Right ventricle myocardium inferior (tissue), 1 donor: ENCODE data around the gene DOCK11. TPM values are rescaled to one million over a fixed set of nuclear protein-coding genes. Genes with fewer than 3 reads are reported as not detected.

Experiments used
- ATAC-seq: fragments of 200-7000 bp; cut with Tn5 transposase; one replicate; pipeline ENCODE4 v1.9.1; 2020; ENCODE audit warnings: mild to moderate bottlenecking, moderate library complexity
- DNase-seq: peaks from one replicate; pipeline ENCODE4 v3.0.0; 2021; ENCODE audit errors: missing footprints
- intact Hi-C: fragments of 100-400 bp; cut with DNase I; formaldehyde crosslinking; loops from one replicate; pipeline ENCODE4 v1.11.0; 2022
- total RNA-seq: library from RNA; stranded (reverse); fragmentation: NEBNext Ultra II Directional; extraction: Animal tissue kit (Norgen Biotek cat#: 25700); gene quantifications from one replicate; pipeline ENCODE4 v1.2.1, GENCODE V29; 2021
- donor health status: DM: no; HTN: yes; CAD: no; lungs with severe emphysema.

DOCK11 gene
- total RNA-seq, 1 donor from 2014 or later: 6.9 TPM

- ATAC-seq: no peak
- no peak for DNase-seq
- intact Hi-C loops: no loop called here
Measured at GRCh38 chrX:118498351-118498750, 2.7 kb downstream of the DOCK11 start.

GRCh38 chrX:118498755-118499154, 3.1 kb downstream of the DOCK11 start:
- ATAC-seq (no peak), DNase-seq (no peak)
- intact Hi-C loops: no loop called here

DNA sequence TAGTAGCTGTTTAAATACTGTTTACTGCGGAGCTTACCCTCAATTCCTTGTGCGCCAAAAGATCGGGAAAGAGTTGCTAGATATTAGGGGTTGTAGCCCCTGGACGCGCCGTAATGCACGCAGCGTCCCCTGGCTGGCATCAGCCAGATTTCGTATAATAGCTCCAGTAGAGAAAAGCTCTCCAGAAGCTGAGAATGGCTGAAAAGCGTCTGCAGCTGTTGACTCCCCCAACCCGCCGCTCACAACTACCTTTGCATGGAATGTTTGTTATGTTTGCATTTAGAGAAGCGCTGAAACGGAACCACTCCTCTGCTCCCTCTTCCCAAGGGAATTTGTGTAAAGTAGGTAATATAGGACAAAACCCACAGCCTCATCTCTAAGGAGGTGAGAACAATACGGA, 3.7 kb downstream of the DOCK11 start:
- intact Hi-C loops: no loop called here
- no peak for ATAC-seq
- no peak for DNase-seq

GRCh38 chrX:118502161-118502789, 6.7 kb downstream of the DOCK11 start:
- ATAC-seq (no peak), DNase-seq (no peak)
- intact Hi-C loops: no loop called here

GRCh38 chrX:118503260-118504041, 7.8 kb downstream of the DOCK11 start:
- ATAC-seq (no peak), DNase-seq (peak; percentile 20)
- intact Hi-C loops: no loop called here

GRCh38 chrX:118504581-118504980, 9.0 kb downstream of the DOCK11 start:
- ATAC-seq: no peak
- intact Hi-C loops: no loop called here

DNA sequence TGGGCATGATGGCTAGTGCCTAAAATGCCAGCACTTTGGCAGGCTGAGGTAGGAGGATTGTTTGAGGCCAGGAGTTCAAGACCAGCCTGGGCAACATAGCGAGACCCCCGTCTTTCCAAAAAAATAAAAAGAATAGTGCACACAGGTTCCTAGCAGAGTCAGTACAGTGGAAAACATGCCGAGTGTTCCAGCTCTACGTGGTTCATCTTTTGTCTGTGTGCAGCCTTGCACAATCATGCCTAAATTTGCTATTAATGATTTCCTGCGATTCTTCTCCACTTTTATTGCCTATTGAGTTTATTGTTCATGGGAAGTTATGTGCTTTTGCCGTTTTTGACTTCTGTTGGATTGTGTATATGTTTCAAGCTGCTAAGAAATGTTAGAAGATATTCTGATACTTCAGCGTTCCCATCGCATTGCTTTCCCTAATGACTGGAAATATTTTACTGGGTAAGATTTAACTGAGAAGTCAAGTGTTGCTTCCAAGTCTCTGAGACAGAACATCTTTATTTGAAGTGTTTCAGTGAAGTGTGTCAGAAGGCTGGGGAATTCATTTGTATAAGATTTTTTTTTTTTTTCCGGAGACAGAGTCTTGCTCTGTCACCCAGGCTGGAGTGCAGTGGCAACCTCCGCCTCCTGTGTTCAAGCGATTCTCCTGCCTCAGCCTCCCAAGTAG, 11.3 kb downstream of the DOCK11 start:
- DNase-seq (no peak), ATAC-seq (no peak)
- intact Hi-C loops: no loop called here

More at GRCh38 chrX:118504581-118504980, 9.0 kb downstream of the DOCK11 start:
- DNase-seq: no peak

DNA sequence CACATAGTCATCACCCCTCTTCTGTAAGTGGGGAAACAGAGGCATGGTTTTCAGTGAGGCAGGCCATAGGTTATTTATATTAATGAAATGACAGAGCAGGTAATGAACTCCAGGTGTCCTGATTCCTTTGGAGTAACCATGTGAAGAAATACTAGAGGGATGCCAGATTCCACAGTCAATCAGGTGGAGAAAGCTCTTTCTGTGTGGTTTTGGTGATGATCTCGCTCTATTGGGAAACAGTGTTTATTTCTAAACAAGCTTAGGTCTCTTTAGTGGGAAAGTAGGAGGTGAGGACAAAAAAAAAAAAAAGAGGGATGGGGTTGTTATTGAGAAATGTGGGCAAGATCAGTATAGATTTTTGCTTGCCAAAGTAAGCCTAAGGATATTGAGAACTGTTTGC, 12.2 kb downstream of the DOCK11 start:
- ATAC-seq (no peak), DNase-seq (no peak)
- intact Hi-C loops: no loop called here

DNA sequence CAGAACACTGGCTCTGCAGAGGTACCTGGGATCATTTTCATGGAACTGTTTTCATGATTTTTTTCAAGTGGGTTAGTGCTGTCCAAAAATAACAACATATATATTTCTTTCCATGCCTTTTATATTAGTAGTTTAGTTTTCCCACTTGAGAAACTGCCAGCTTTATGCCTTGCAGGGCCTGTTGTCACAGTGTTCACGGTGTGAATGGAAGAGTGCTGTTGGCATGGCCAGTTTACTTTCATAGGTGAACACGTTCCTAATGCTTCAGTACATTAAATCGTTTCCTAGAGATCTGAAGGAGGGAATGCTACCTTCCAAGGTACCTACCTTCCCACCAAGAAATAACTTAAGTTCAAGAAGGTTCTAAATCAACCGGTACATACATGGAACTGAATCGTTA, 12.6 kb downstream of the DOCK11 start:
- intact Hi-C loops: no loop called here
- no peak for DNase-seq
- ATAC-seq: no peak

GRCh38 chrX:118508635-118509034, 13.0 kb downstream of the DOCK11 start:
- ATAC-seq: peak; percentile 52
- intact Hi-C loops: no loop called here
- no peak for DNase-seq

- DNase-seq (peak; percentile 63), ATAC-seq (no peak)
- intact Hi-C loops: no loop called here
Measured at GRCh38 chrX:118510111-118510510, 14.5 kb downstream of the DOCK11 start.

GRCh38 chrX:118513120-118513898, 17.7 kb downstream of the DOCK11 start:
- ATAC-seq (no peak), DNase-seq (no peak)
- intact Hi-C loops: no loop called here

DNA sequence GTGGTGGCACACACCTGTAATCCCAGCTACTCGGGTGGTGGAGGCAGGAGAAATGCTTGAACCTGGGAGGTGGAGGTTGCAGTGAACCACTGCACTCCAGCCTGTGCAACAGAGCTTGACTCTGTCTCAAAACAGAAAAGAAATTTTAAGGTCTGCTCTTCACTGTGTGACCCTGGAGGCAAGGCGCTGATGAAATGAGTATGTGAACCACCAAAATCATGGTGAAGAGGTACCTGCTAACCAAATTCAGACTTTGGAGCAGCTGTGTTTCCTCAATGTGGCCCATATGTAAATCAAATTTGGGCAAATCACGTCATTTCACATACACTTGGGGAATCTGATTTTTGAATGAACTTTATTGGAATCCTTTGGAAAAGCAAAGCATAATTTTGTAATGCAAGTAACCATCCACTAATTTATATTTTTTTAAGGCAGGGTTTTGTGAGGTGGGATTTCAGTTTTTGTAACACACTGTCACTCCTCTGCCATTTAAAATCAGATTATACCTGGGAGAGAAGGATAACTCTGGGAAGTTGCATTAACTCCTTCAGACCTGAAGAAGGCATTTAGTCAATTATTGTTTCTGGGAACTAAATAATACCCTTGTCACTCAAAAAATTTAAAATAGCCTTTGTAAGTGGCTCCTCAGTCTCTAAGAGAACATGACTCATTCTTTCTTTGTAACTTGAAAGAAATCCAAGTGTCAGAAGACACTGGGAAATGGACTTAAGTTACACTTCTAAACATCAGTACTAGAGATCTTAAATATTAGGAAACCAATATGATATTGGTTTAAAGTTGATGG, 24.0 kb downstream of the DOCK11 start:
- ATAC-seq (no peak), DNase-seq (no peak)
- intact Hi-C loops: no loop called here

DNA sequence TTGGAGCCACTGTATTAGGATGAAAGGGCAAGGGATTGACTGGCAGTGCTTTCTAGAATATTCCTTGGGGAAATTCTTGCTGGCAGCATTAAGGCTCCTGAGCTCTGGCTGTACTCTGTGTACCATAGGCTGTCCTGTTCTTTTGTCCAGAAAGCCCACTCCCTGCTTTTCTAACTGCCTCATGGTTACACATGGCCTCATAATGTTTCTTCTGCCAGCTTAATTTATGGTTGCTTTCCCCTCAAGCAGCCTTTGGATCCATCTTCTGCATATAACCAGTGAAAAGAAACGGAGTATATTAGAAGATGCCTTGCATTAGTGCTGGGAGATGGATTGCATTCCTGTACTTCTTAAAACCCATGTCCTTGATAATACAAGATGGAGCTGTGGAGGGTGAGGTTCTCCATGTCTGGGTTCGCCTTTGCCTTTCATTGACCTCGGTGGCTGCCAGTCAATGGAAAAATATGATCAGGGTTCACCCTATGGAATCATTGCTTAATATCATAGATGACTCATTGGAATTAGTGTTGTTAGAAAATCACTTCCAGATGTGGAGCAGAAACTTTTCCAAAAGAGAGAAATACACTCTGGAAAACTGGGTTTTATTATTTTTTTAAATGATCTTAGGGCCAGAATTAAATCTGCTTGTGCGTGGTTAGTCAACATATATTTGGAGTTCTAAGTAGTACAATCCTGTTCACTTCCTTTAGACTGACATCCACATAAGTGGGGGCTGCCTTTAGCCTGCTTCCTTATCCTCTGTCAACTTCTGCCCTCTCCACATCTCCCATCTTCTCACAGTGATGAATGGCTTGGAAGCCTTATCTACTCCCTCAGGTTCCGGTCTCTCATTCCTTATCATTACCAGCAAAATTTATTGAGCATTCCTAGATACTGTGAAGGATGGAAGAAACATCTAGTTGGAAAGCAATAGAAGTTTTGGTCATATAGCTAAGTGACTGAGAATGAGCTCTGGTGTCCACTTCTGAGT, 24.9 kb downstream of the DOCK11 start:
- ATAC-seq: peak; percentile 44
- intact Hi-C loops: no loop called here

GRCh38 chrX:118521435-118521834, 25.8 kb downstream of the DOCK11 start:
- no peak for ATAC-seq
- intact Hi-C loops: no loop called here
- no peak for DNase-seq

More for the DNA sequence above, 24.9 kb downstream of the DOCK11 start:
- DNase-seq: no peak

DNA sequence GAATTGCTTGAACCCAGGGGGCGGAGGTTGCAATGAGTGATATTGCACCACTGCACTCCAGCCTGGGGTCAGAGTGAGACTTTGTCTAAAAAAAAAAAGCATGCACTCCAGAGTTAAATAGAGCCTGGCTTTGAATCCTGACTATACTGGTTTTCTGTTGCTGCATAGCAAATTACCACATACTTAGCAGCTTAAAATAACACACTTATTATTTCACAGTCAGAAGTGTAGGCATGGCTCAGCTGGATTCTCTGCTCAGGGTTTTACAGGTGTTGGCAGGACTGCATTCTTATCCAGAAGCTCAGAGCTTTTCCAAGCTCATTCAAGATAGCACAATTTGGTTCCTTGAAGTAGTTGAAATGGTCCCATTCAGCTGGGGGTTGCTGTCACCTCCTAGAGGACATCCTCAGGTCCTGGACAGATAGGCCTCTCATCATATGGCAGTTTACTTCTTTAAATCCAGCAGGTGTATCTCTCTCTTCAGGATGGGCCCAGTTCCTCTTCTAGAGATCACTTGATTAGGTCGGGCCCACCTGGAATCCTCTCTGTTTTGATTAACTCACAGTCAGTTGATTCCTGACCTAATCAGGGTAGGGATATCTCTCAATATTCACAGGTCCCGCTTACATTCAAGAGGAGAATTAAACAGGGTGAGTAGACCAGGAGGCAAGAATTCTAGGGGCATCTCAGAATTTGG, 26.8 kb downstream of the DOCK11 start:
- no peak for ATAC-seq

DNA sequence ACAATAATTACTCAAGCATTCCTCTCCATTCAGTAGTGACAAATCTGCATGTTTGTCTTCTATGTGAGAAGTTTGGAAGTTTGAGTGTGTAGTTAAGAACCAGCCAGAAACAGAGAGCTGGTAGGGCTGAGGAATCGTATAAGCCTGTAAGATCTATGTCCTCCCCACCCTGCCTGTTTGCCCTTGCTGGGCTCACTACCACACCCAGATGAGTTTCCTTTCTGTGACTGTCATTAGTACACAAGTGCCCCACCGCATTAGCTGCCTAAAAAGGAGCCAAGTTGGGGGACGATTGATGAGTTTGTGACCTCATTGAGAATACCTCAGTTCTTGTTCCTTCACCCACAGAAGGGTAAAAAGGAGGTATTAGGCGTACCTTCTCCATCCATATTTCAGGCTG, 28.3 kb downstream of the DOCK11 start:
- intact Hi-C loops: no loop called here
- no peak for ATAC-seq
- no peak for DNase-seq

More for the DNA sequence above, 26.8 kb downstream of the DOCK11 start:
- intact Hi-C loops: no loop called here
- no peak for DNase-seq
